Fibroblast of villous mesenchyme (primary cell): ENCODE measurements around the gene GPR135. TPM values are rescaled to one million over a fixed set of nuclear protein-coding genes. Genes with fewer than 3 reads are reported as not detected.
A peak's percentile ranks its signal among the peaks of the same experiment; 100 is the strongest.

Experiments
- DNase-seq: peaks from one replicate; pipeline ENCODE4 v3.0.0-alpha.2; 2010; ENCODE audit warnings: low read depth
- H3K4me3 ChIP-seq: 2 replicates; pipeline ENCODE4 v1.5.1; 2011; ENCODE audit warnings: low read depth, mild to moderate bottlenecking, low read length
- CTCF ChIP-seq: IDR thresholded peaks from 2 replicates; pipeline ENCODE4 v1.5.1; 2012; ENCODE audit warnings: low read depth, mild to moderate bottlenecking, low read length; ENCODE audit not compliant: insufficient read depth
- total RNA-seq: library from RNA; depleted of rRNA; stranded (reverse); fragments of >200 nt; gene quantifications from 2 replicates; pipeline ENCODE4 v1.2.3, GENCODE V29; 2012

Gene GPR135
- total RNA-seq, 1 donor: 6.5 TPM

DNA sequence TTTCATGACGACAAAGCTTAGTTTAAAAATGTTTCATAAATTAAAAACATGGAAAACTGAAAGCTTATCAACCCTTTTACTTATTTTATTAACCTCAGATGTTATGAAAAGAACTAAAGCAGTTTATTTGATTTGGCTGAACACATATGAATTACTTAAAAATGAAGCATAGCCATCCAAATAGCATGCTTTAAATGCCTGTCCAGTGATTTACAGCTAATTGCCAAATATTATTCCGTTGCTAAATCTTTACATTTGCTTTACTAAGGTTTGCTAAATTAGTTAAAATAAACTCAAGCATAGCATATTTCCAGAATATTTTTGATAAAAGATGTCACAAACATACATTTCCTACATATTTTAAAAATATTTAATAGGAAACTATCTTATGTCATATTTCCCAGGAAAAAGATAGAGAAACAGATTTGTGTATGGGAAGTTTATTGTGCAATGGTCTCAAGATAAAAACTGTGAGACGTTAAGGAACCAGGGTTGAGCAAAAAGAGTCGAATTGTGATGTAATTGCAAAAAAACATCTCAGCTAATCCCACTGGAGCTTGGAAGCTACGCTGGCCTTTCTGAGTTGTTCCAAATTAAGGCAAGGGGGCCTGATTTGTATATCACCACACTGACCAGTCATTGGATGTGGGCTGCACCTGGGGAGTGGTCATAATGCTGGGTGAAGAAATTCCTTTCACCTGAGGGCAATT lies 25.8 kb downstream of the GPR135 start:
- H3K4me3 ChIP-seq: no peak overlapping the region
- peak; percentile 85 for DNase-seq
- no peak for TF ChIP-seq CTCF

DNA sequence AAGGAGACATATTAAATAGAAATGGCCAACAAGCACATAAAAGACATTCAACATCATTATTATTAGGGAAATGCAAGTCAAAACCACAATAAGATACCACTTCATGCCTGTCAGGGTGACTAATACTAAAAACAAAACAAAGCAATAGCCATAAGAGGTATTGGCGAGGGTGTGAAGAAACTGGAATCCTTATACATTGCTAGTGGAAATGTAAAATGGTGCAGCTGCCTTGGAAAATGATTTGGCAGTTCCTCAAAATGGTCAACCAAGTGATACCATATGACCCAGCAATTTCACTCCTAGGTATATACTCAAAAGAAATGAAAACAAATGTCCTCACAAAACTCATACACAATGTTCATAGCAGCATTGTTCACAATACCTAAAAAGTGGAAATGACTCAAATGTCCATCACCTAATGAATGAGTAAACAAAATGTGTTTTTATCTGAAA lies 27.0 kb downstream of the GPR135 start:
- no peak overlapping the region for H3K4me3 ChIP-seq

DNA sequence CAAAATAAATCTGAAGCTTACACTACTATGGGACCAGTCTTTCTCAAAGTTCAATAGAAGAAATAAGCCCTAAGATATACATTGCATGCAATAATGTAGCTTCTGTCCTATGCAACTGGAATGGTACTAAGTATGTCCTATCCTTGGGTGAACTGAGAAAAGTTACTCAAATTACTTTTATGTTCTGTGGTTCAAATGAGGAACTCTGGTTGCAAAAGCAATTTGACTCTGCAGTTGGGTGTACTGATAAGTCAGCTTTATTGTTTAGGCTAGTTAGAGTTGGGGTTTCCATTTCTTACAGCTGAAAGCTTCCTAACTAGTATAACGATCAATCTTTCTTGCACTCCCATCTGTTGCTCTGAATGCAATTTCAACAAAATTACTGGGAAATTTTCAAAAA lies 29.2 kb downstream of the GPR135 start:
- no peak overlapping the region for H3K4me3 ChIP-seq
- DNase-seq: peak; percentile 25
- TF ChIP-seq CTCF: no peak

More for the DNA sequence above, 27.0 kb downstream of the GPR135 start:
- TF ChIP-seq CTCF: no peak
- DNase-seq: peak; percentile 63

DNA sequence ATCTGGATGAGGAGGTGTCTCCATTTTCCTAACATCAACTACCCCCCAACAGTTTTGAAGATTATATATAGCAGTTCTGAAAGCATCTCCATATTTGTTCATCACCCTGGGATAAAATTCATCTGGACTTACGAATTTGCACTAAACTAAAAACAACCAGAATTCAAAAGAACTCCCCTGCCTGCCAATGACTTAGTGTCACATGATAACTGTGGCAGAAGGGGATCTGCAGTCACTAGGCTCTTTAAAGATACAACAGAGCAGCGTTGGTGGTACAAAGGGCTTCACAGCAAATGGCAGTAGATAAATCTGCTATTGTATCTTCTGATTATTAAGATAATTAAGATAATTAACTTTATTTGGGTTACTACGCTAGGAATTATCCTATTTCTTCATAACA lies 30.1 kb downstream of the GPR135 start:
- no peak for DNase-seq
- TF ChIP-seq CTCF: no peak
- H3K4me3 ChIP-seq: no peak overlapping the region

DNA sequence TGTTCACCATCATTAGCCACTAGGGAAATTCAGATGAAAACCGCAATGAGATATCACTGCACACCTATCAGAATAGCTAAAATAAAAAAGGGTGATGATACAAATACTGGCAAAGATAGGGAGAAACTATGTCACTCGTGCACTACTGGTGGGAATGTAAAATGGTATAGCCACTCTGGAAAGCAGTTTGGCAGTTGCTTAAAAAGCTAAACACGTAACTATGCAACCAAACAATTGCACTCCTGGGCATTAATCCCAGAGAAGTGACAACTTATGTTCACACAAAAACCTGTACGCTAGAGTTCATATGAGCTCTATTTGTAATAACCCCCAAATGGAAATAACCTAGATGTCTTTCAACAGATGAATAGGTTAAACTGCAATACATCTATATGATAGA lies 35.4 kb downstream of the GPR135 start:
- no peak overlapping the region for H3K4me3 ChIP-seq
- TF ChIP-seq CTCF: no peak
- no peak for DNase-seq

DNA sequence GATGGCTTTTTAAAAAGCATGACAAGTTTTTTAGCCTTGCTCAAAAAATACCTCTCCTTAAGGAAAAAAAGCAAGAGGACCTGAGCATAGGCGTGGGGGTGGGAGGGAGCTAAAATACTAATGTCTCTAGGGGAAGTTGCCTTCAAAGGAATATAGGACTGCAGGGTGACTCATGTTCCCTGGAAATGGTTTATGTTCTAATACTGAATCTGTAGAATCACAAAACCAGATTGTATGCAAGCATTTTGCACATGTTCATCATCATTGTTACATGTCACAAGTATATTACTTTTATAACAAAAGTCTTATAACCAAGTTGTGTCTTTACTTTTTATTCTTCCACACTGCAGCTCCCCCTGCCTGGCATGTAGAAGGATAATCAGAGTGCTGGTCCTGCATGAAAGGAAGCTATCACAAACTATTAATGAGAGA lies 36.6 kb downstream of the GPR135 start:
- TF ChIP-seq CTCF: peak; percentile 50
- peak; percentile 82 for DNase-seq
- no peak overlapping the region for H3K4me3 ChIP-seq
